Non-pigmented ciliary epithelial cell (primary cell): Measurements from ENCODE around the gene ANKRD49.

ENCODE experiments used
- DNase-seq: peaks from one replicate; pipeline ENCODE4 v3.0.0-alpha.2; 2010; ENCODE audit warnings: low read depth

The ANKRD49 gene

DNA sequence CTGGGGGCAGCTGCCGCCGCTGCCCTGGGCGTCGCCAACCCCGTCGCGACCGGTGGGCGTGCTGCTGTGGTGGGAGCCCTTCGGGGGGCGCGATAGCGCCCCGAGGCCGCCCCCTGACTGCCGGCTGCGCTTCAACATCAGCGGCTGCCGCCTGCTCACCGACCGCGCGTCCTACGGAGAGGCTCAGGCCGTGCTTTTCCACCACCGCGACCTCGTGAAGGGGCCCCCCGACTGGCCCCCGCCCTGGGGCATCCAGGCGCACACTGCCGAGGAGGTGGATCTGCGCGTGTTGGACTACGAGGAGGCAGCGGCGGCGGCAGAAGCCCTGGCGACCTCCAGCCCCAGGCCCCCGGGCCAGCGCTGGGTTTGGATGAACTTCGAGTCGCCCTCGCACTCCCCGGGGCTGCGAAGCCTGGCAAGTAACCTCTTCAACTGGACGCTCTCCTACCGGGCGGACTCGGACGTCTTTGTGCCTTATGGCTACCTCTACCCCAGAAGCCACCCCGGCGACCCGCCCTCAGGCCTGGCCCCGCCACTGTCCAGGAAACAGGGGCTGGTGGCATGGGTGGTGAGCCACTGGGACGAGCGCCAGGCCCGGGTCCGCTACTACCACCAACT lies 51.0 kb downstream of the ANKRD49 start:
- no peak for DNase-seq

DNA sequence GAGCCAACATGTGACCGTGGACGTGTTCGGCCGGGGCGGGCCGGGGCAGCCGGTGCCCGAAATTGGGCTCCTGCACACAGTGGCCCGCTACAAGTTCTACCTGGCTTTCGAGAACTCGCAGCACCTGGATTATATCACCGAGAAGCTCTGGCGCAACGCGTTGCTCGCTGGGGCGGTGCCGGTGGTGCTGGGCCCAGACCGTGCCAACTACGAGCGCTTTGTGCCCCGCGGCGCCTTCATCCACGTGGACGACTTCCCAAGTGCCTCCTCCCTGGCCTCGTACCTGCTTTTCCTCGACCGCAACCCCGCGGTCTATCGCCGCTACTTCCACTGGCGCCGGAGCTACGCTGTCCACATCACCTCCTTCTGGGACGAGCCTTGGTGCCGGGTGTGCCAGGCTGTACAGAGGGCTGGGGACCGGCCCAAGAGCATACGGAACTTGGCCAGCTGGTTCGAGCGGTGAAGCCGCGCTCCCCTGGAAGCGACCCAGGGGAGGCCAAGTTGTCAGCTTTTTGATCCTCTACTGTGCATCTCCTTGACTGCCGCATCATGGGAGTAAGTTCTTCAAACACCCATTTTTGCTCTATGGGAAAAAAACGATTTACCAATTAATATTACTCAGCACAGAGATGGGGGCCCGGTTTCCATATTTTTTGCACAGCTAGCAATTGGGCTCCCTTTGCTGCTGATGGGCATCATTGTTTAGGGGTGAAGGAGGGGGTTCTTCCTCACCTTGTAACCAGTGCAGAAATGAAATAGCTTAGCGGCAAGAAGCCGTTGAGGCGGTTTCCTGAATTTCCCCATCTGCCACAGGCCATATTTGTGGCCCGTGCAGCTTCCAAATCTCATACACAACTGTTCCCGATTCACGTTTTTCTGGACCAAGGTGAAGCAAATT lies 51.7 kb downstream of the ANKRD49 start:
- no peak for DNase-seq

DNA sequence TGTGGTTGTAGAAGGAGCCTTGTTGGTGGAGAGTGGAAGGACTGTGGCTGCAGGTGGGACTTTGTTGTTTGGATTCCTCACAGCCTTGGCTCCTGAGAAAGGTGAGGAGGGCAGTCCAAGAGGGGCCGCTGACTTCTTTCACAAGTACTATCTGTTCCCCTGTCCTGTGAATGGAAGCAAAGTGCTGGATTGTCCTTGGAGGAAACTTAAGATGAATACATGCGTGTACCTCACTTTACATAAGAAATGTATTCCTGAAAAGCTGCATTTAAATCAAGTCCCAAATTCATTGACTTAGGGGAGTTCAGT lies 52.3 kb downstream of the ANKRD49 start:
- DNase-seq, result no peak

DNA sequence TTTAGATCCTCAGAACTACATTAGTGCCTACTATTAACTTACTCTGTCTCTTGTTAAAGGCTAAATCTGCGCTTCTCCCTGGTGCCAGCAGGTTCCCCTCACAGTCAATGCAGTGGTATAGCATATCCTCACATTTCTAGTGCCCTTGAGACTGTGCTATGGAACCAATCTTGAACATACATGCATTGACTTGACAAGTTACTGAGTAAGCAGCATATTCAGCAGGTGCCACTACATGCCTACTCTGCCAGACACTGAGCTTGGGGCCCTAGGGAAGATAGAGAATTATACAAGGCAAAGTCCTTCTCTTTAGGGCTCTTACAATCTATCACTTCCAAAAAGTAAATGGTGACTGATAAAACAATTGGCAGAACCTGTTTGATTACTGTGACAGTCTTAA lies 53.1 kb downstream of the ANKRD49 start:
- DNase-seq, result no peak

DNA sequence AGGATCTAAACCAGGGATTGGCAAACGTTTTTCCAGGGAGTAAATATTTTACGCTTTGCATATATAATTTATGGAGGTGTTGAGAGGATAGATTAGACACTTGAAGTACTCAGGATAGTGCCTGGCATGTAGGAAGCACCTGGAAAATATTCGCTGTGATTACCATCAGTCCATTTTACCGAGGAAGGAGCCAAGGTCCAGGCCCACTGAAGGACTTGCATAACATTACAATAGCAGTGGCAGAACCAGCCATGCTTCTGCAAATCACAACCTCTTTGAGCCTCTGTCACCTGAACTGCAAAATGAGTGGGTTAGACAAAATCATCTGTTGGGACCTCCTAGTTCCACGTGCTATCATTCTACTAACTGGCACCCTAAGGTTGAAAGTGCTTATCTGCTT lies 55.4 kb downstream of the ANKRD49 start:
- DNase-seq, result no peak
